ENCODE data around the gene PRKAA2.

PRKAA2 gene

GRCh38 chr1:56647106-56647505 lies 2.0 kb downstream of the PRKAA2 start:
- no peak overlapping the region for H3K27ac ChIP-seq
- H3K4me3 ChIP-seq (ENCODE audit: low read depth, low read length), result no peak overlapping the region
- in situ Hi-C loops (cut with HindIII; ENCODE audit: low pct_ligation_motif_present, low sequenced_read_pairs), result no loop called here
- no peaks in the 10 kb centered on the region for H3K36me3 ChIP-seq (replicated peaks)
- TF ChIP-seq CTCF (IDR thresholded peaks at IDR 0.05; ENCODE audit: low read depth, low read length, missing control alignments), result no peak
- no peaks in the 10 kb centered on the region for H3K27me3 ChIP-seq (replicated peaks)
- no peak for DNase-seq

GRCh38 chr1:56648546-56648945 lies 3.4 kb downstream of the PRKAA2 start:
- TF ChIP-seq CTCF (IDR thresholded peaks at IDR 0.05; ENCODE audit: low read depth, low read length, missing control alignments), result no peak
- H3K27me3 ChIP-seq (replicated peaks), result no peaks in the 10 kb centered on the region
- DNase-seq, result no peak
- no peak overlapping the region for H3K4me3 ChIP-seq (ENCODE audit: low read depth, low read length)
- in situ Hi-C loops (cut with HindIII; ENCODE audit: low pct_ligation_motif_present, low sequenced_read_pairs), result no loop called here
- H3K27ac ChIP-seq, result no peak overlapping the region
- H3K36me3 ChIP-seq (replicated peaks), result no peaks in the 10 kb centered on the region

GRCh38 chr1:56654126-56654923 lies 9.2 kb downstream of the PRKAA2 start:
- in situ Hi-C loops (cut with HindIII; ENCODE audit: low pct_ligation_motif_present, low sequenced_read_pairs), result no loop called here

GRCh38 chr1:56655991-56656613 lies 11.0 kb downstream of the PRKAA2 start:
- in situ Hi-C loops (cut with HindIII; ENCODE audit: low pct_ligation_motif_present, low sequenced_read_pairs), result no loop called here
- TF ChIP-seq CTCF (IDR thresholded peaks at IDR 0.05; ENCODE audit: low read depth, low read length, missing control alignments), result no peak

More at GRCh38 chr1:56654126-56654923, 9.2 kb downstream of the PRKAA2 start:
- Histone ChIP-seq H3K36me3 (replicated peaks) (no peaks in the 10 kb centered on the region), H3K4me3 (ENCODE audit: low read depth, low read length) (no peak overlapping the region), H3K27ac (no peak overlapping the region), H3K27me3 (replicated peaks) (no peaks in the 10 kb centered on the region)
- DNase-seq, result no peak
- TF ChIP-seq CTCF (IDR thresholded peaks at IDR 0.05; ENCODE audit: low read depth, low read length, missing control alignments), result no peak

GRCh38 chr1:56658254-56658653 lies 13.1 kb downstream of the PRKAA2 start:
- H3K27ac ChIP-seq, result no peak overlapping the region
- TF ChIP-seq CTCF (IDR thresholded peaks at IDR 0.05; ENCODE audit: low read depth, low read length, missing control alignments), result no peak
- H3K4me3 ChIP-seq (ENCODE audit: low read depth, low read length), result no peak overlapping the region
- H3K27me3 ChIP-seq (replicated peaks), result no peaks in the 10 kb centered on the region
- in situ Hi-C loops (cut with HindIII; ENCODE audit: low pct_ligation_motif_present, low sequenced_read_pairs), result no loop called here
- DNase-seq, result no peak
- no peaks in the 10 kb centered on the region for H3K36me3 ChIP-seq (replicated peaks)

More at GRCh38 chr1:56655991-56656613, 11.0 kb downstream of the PRKAA2 start:
- Histone ChIP-seq H3K27ac (no peak overlapping the region), H3K27me3 (replicated peaks) (no peaks in the 10 kb centered on the region), H3K4me3 (ENCODE audit: low read depth, low read length) (no peak overlapping the region), H3K36me3 (replicated peaks) (no peaks in the 10 kb centered on the region)
- no peak for DNase-seq
